Measurements from ENCODE around the gene CDH13. TPM values are rescaled to one million over a fixed set of nuclear protein-coding genes. Genes with fewer than 3 reads are reported as not detected.

The CDH13 gene
- polyA plus RNA-seq, 4 donors = 9.4 to 16.6 (median 13.4) TPM

- no peak for DNase-seq (ENCODE audit: low read depth in 4 of 4, low spot score in 2 of 4)
Observed at GRCh38 chr16:82649766-82650165, 23.0 kb downstream of the CDH13 start.

DNA sequence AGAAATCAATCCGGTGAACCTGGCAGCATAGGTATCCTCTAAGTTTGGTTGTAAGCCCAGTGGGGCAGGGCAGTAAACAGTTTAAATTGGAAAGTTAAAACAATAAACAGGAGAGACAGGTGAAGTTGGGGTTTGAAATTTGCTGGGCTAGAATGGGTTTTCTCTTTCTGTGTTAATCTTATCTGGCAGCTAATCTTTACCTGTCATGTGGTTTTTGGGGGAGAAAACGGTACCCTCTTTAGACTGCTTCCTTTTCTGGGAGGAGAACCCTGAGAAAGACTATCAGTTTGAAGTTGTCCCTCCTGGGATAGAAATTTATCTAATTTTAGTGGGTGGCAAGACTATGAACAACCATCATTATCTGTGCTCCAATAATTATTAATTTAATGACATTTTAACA, 24.0 kb downstream of the CDH13 start:
- no peak for DNase-seq (ENCODE audit: low read depth in 4 of 4, low spot score in 2 of 4)

- DNase-seq (ENCODE audit: low read depth in 4 of 4, low spot score in 2 of 4) = no peak
Observed at GRCh38 chr16:82651921-82652601, 25.3 kb downstream of the CDH13 start.

DNA sequence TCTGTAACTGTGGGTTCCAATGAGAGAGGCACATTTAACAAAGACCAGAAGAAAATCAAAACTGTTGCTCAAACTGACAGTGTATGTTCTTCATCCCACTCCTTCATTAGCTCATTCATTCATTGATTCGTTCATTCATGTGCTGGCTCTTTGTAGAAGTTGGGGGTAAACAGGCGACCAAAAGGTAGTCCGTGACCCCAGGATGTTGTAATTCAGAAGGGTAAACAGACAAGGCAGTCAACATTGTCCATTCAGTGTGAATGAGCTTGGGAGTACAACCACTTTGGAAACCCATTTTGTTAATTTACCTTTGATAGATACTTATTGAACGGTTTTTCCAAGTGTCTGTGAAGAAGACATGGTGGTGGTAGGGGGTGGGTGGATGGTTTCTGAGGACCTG, 26.1 kb downstream of the CDH13 start:
- no peak for DNase-seq (ENCODE audit: low read depth in 4 of 4, low spot score in 2 of 4)

DNA sequence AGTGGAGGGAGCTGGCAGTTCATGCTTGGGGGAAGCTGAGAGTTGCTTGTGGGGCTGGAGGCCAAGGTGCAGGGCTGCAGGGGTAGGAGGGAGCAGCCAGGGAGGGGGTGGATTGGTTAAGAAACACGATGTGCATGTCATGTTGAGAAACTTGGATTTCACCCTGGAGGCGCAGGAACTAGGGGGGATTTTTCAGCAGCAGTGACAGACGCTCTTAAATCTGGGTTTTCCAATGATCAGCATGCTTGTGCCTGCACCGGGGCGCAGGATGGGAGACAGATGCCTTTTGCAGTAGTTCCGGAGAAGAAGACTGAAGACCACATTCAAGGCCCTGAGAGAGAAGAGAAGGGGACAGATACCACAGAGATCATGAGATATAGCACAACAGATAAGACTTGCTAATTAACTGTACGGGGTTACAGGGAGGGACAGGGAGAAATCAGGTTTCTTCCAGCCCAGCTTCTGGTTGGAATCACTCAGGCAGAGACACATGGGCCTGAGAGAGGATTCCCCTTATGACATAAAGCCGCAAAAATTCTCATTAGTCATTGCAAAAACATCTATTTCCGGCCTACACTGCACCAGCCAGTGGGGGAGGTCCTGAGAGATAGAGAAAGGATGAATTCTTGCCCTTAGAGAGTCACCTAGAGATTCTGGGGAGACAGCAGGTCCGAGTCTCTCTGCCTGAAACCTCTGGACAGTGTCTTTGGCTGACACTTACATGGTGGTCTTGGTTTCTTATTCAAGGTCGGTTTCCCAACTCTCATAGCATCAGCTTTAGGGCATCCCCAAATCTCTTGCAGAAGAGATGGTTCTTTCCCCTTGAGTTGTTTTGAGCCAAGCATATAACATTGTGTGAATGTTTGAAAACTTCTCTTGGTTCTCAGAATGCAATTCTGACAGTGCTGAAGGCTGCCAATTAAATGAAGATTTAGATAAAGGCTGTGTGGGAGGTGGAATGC, 27.1 kb downstream of the CDH13 start:
- DNase-seq (ENCODE audit: low read depth in 4 of 4, low spot score in 2 of 4) = no peak

GRCh38 chr16:82655072-82655714, 28.4 kb downstream of the CDH13 start:
- no peak for DNase-seq (ENCODE audit: low read depth in 4 of 4, low spot score in 2 of 4)

- DNase-seq (ENCODE audit: low read depth in 4 of 4, low spot score in 2 of 4) = no peak
Observed at GRCh38 chr16:82655720-82656490, 29.1 kb downstream of the CDH13 start.

DNA sequence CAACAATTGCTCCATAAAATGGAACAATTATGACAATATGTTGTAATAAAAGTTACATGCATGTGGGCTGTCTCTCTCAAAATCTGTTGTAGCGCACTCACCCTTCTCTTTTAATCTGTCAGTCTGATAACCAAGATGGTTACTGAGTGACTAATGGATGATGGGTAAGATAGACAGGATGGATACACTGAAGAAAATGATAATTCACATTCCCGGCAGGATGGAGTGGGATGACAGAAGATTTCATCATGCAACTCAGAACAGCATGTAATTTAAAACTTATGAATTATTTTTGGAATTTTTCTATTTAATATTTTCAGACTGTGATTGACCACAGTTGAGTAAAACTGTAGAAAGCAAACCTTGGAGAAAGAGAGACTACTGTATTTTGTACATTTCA, 30.5 kb downstream of the CDH13 start:
- DNase-seq (ENCODE audit: low read depth in 4 of 4, low spot score in 2 of 4) = no peak

- no peak for DNase-seq (ENCODE audit: low read depth in 4 of 4, low spot score in 2 of 4)
Observed at GRCh38 chr16:82657786-82658185, 31.0 kb downstream of the CDH13 start.

GRCh38 chr16:82658796-82659195, 32.0 kb downstream of the CDH13 start:
- no peak for DNase-seq (ENCODE audit: low read depth in 4 of 4, low spot score in 2 of 4)

- DNase-seq (ENCODE audit: low read depth in 4 of 4, low spot score in 2 of 4) = no peak
Observed at GRCh38 chr16:82660075-82660645, 33.4 kb downstream of the CDH13 start.

- DNase-seq (ENCODE audit: low read depth in 4 of 4, low spot score in 2 of 4) = no peak
Observed at GRCh38 chr16:82660966-82661365, 34.2 kb downstream of the CDH13 start.

DNA sequence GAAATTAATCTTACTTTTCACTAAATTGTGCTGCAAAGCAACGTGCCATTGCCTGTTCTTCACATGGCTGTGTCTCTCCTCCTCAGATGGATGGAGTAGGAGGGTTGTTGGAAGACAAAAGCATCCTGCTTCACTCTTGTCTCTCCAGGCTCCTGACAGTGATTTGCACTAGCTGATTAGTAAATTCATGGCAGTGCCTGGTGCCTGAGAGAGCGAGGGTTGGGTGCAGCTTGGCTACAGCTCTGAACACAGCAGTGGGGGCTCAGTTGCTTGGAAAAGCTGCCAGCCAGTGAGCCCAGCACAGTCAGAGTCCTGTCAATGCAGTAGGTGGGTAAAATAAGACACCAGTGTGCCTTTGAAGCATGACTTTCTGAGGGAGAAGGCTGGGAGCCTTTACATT, 37.4 kb downstream of the CDH13 start:
- no peak for DNase-seq (ENCODE audit: low read depth in 4 of 4, low spot score in 2 of 4)

- no peak for DNase-seq (ENCODE audit: low read depth in 4 of 4, low spot score in 2 of 4)
Observed at GRCh38 chr16:82665025-82665424, 38.3 kb downstream of the CDH13 start.

- no peak for DNase-seq (ENCODE audit: low read depth in 4 of 4, low spot score in 2 of 4)
Observed at GRCh38 chr16:82667437-82667836, 40.7 kb downstream of the CDH13 start.

DNA sequence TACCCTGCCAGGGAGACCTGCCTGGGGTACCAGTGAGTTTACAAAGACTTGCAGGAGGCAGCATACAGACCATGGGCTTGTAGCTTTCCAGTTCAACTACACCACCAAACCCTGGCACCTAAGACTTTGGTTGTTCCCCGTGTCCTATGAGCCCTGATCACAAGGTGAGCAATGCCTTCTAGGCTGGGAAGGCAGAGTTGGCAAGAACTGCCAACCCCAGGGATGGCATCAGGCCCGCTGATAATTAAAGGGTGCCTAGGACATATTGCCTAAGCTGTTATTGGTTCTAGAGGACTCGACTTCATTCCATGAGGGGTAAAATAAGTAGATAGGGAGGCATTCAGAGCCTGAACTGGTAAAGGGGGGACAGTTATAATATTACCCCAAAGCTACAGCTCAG, 41.3 kb downstream of the CDH13 start:
- DNase-seq (ENCODE audit: low read depth in 4 of 4, low spot score in 2 of 4) = no peak

DNA sequence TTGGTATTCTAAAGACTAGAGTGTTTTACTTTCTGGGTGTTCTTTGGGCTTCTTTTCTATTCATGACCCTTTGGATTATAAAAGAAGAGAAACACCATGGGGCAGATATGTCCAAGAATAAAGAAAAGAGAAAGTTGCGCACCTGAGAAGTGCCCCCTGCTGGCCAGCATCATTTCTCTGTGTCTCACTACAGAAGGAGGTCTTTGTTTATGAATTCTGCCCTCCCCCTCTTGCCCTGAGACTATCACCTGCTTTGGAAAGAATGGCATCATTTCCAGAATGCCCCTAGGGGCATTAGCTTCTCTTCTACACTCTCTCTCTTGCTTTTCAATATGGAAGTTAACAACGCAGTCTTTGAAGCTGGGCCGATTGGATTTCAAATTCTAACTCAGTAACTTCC, 45.0 kb downstream of the CDH13 start:
- no peak for DNase-seq (ENCODE audit: low read depth in 4 of 4, low spot score in 2 of 4)

GRCh38 chr16:82672676-82673075, 45.9 kb downstream of the CDH13 start:
- no peak for DNase-seq (ENCODE audit: low read depth in 4 of 4, low spot score in 2 of 4)

- DNase-seq (ENCODE audit: low read depth in 4 of 4, low spot score in 2 of 4) = no peak
Observed at GRCh38 chr16:82675300-82675699, 48.5 kb downstream of the CDH13 start.

- no peak for DNase-seq (ENCODE audit: low read depth in 4 of 4, low spot score in 2 of 4)
Observed at GRCh38 chr16:82681592-82681991, 54.8 kb downstream of the CDH13 start.

Measured in left renal cortex interstitium (tissue), 4 donors.